ENCODE results near the gene FBLN1. TPM values are rescaled to one million over a fixed set of nuclear protein-coding genes. Genes with fewer than 3 reads are reported as not detected.

Gene FBLN1
- total and polyA plus RNA-seq, 2 donors (not counting 3 experiments of a cell fraction or from before 2014, with no cell fraction given) = 1.2 to 4.0 TPM

- H2AFZ ChIP-seq (ENCODE audit: low read depth, low read length) = no peak overlapping the region
- H3K27ac ChIP-seq (ENCODE audit: insufficient read depth, low read depth, low read length) = no peak overlapping the region
- no peaks in the 10 kb centered on the region for H3K9me3 ChIP-seq (replicated peaks; ENCODE audit: control insufficient read depth, insufficient read depth, low read length)
- H3K36me3 ChIP-seq (ENCODE audit: control insufficient read depth in 2 of 2, extremely low read depth in 1 of 2, insufficient read depth in 2 of 2, low read length in 2 of 2) = no peaks in the 10 kb centered on the region
- dilution Hi-C loops (cut with MboI; ENCODE audit: extremely low pct_ligation_motif_present, low sequenced_read_pairs) (no loop called here), intact Hi-C loops (cut with micrococcal nuclease) (no loop called here)
- TF ChIP-seq FOS (IDR thresholded peaks at IDR 0.05; ENCODE audit: borderline replicate concordance, insufficient read depth, low read length) = no peak
- no peak for TF ChIP-seq CTCF (IDR thresholded peaks at IDR 0.05; ENCODE audit: extremely low read depth in 1 of 2, insufficient read depth in 1 of 2, low read depth in 1 of 2, low read length in 2 of 2)
- no peak for TF ChIP-seq POLR2AphosphoS5 (IDR thresholded peaks at IDR 0.05; ENCODE audit: insufficient read depth, low read depth, low read length)
- TF ChIP-seq MAX (IDR thresholded peaks at IDR 0.05; ENCODE audit: insufficient read depth, insufficient read length) = no peak
- no peak for TF ChIP-seq GATA2 (IDR thresholded peaks at IDR 0.05; ENCODE audit: insufficient read depth, insufficient read length, low read depth, low read length)
- no peak for TF ChIP-seq EZH2 (IDR thresholded peaks at IDR 0.05; ENCODE audit: borderline replicate concordance, low read depth, low read length, severe bottlenecking)
- TF ChIP-seq POLR2A (IDR thresholded peaks at IDR 0.05; ENCODE audit: low read depth, low read length) = no peak
- TF ChIP-seq JUN (IDR thresholded peaks at IDR 0.05; ENCODE audit: borderline replicate concordance, insufficient read depth, insufficient read length, low read depth) = no peak
- no peak for TF ChIP-seq MYC (IDR thresholded peaks at IDR 0.05; ENCODE audit: low read depth, low read length)
- H3K9me1 ChIP-seq (replicated peaks; ENCODE audit: control insufficient read depth, extremely low read depth, insufficient read depth, low read length) = no peaks in the 10 kb centered on the region
- H3K4me3 ChIP-seq (replicated peaks in 1 of 3; ENCODE audit: insufficient read depth in 1 of 3, low read depth in 1 of 3, low read length in 3 of 3) = no peak overlapping the region
- POLR2A ChIA-PET = no interaction called here
- CTCF ChIA-PET = interaction anchor here (0.8 kb wide), 1 partner anchor 19 kb away, joined by 3 read pairs; no protein-coding TSS in a partner anchor
- no peak for DNase-seq (ENCODE audit: low read depth, low spot score)
- no peak overlapping the region for H3K4me2 ChIP-seq (ENCODE audit: insufficient read depth, low read length)
- no peak for FAIRE-seq
- BruUV-seq (replicated peaks) = no TSS peak
- H3K4me1 ChIP-seq (ENCODE audit: control insufficient read depth, extremely low read depth, insufficient read depth, low read length) = peaks cover 4% of the 10 kb centered on the region
- no peaks in the 10 kb centered on the region for H3K79me2 ChIP-seq (ENCODE audit: control insufficient read depth, insufficient read depth, low read length)
- H3K9ac ChIP-seq (replicated peaks; ENCODE audit: extremely low read depth, insufficient read depth, low read length) = no peak overlapping the region
- no peaks in the 10 kb centered on the region for H4K20me1 ChIP-seq (replicated peaks; ENCODE audit: control insufficient read depth, extremely low read depth, insufficient read depth, low read length)
- peaks cover 3 to 5% of the 10 kb centered on the region in 2 experiments for H3K27me3 ChIP-seq (ENCODE audit: control insufficient read depth in 2 of 2, insufficient read depth in 2 of 2, low read length in 2 of 2)
These were observed 2.9 kb upstream of the FBLN1 start for GRCh38 chr22:45499746-45500145.

All from endothelial cell of umbilical vein (primary cell).